A549 treated with AZD2906 at 1 μM for 4 hours (cell line): ENCODE data around the gene AKIRIN1. TPM values are rescaled to one million over a fixed set of nuclear protein-coding genes. Genes with fewer than 3 reads are reported as not detected.

Source experiments
- total RNA-seq: library from RNA; stranded (reverse); fragments of 200-300 nt; extraction: Qiagen RNA extraction; gene quantifications from 5 replicates; pipeline ENCODE4 v1.2.3, GENCODE V29; 2022

AKIRIN1 gene, protein sequence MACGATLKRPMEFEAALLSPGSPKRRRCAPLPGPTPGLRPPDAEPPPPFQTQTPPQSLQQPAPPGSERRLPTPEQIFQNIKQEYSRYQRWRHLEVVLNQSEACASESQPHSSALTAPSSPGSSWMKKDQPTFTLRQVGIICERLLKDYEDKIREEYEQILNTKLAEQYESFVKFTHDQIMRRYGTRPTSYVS
- 41.1 to 45.0 TPM (median 42.8 TPM) in 5 replicates for total RNA-seq

DNA sequence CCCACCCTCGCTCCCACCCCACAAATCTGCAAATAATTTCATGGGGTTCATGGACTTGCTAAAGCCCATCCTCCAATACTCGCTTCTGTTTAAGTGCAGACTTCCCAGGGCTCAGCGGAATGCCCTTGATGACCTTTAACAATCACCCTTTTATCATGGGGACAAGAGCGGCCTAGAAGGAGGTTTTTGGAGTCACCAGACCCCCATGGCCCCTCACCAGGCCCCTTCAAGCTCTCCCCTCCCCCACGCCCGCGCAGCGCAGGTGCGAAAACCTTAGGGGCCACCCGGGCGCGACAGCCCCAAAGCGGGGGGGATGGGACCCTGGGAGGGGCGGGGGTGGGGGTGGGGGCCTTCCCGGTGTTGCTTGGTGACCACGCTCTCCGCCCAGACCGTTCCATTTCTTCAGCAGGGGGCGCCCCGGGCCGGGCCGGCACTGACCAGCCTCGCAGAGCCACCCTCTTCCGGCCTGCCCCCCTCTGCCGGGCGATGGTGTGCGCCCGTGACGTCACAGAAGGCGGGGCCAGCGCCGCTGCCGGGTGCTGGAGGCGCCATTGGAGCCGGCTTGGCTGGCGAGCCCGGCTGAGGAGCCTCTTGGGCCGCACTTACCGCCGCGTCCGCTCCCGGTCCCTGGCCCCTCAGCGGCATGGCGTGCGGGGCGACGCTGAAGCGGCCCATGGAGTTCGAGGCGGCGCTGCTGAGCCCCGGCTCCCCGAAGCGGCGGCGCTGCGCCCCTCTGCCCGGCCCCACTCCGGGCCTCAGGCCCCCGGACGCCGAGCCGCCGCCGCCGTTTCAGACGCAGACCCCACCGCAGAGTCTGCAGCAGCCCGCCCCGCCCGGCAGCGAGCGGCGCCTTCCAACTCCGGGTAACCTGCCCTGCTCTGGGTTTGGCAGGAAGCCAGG, at the start of gene AKIRIN1:
Gene AKIRIN1, plus strand, starts transcription at position 539 of the 900 bp plus-strand sequence. Its CDS starts 105 bp downstream, at position 644.

DNA sequence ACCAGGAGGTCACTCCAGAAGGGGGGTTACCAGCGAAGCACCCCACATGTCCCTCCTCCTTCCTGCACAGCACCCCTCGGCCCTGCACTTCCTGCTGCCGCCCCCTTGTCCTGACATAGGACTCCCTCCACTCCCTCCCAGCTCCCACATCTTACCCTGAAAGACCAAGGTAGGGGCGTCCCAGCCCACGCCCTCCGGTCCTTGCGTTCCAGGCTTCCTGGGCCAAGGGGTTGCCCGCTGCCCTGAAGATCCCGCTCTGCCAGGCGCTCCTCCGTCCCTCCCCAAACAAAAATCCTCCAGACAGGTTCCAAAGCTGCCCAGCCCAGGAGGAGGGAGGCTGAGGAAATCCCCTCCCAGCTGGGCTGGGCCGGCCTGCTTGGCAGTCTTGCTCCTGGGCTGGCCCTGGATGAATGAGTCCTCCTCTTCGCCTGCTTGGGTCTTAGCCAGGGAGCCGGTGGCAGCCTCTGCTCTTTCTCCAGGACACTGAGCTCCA, 49.5 kb upstream of the AKIRIN1 start, which contains the start of gene RHBDL2:
Gene RHBDL2, minus strand, starts transcription at position 304 of the 493 bp plus-strand sequence. CDS start 22,618 bp downstream, outside the sequence.

DNA sequence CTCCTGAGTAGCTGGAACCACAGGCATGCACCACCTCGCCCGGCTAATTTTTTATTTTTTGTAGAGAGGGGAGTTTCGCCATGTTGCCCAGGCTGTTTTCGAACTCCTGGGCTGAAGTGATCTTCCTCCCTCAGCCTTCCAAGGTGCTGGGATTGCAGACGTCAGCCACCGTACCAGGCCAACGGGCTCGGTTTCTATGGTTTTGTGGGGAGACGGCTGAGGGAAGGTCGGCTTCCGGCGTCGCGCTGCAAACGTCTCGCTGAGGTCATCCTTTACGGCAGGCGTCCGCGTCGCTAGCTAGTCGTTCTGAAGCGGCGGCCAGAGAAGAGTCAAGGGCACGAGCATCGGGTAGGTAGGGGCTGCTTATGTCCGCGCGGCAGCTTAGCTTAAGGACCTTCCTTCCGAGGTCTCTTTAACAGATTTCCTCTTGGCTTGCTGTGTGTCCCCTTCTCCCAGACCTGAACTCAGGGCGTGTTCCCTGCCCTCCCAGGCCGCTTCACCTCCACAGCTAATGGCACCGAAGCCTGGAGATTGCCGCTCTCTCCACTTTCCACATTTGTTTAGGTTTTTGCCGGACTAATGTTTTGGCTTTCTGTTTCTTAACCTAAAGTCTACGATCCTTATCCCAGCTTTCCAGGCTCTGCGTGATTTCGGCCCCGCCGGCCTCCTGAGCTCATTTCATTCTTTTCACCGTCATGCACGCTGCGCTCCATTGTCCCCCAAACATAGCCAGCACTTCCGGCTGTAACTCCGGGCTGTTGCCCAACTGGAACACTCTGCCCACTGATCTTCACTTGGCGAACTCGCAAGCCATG, 35.2 kb downstream of the AKIRIN1 start, which contains the start of gene NDUFS5:
Gene NDUFS5, plus strand, starts transcription at position 300 of the 815 bp plus-strand sequence. CDS start 2,375 bp downstream, outside the sequence.

Other genes starting within 250 kb of the AKIRIN1 start
- 28.0 to 32.8 TPM (median 29.2 TPM) in 5 replicates for gene RRAGC, start 131.5 kb upstream of the AKIRIN1 start, total RNA-seq
- 16.7 to 20.7 TPM (median 18.4 TPM) in 5 replicates for gene MYCBP, start 117.9 kb upstream of the AKIRIN1 start, total RNA-seq
- gene GJA9, start 109.7 kb upstream of the AKIRIN1 start, total RNA-seq, result 0.03 TPM in 1 of 5 replicates, not detected in the others
- gene RHBDL2, start 49.4 kb upstream of the AKIRIN1 start, total RNA-seq, result 1.4 to 2.6 TPM (median 1.9 TPM) in 5 replicates
- gene NDUFS5, start 35.1 kb downstream of the AKIRIN1 start, total RNA-seq, result 410 to 533 TPM (median 429 TPM) in 5 replicates
- gene MACF1, start 213.4 kb downstream of the AKIRIN1 start, total RNA-seq, result 26.8 to 35.4 TPM (median 32.4 TPM) in 5 replicates